ENCODE results near the gene FAM83F.

Gene FAM83F

DNA sequence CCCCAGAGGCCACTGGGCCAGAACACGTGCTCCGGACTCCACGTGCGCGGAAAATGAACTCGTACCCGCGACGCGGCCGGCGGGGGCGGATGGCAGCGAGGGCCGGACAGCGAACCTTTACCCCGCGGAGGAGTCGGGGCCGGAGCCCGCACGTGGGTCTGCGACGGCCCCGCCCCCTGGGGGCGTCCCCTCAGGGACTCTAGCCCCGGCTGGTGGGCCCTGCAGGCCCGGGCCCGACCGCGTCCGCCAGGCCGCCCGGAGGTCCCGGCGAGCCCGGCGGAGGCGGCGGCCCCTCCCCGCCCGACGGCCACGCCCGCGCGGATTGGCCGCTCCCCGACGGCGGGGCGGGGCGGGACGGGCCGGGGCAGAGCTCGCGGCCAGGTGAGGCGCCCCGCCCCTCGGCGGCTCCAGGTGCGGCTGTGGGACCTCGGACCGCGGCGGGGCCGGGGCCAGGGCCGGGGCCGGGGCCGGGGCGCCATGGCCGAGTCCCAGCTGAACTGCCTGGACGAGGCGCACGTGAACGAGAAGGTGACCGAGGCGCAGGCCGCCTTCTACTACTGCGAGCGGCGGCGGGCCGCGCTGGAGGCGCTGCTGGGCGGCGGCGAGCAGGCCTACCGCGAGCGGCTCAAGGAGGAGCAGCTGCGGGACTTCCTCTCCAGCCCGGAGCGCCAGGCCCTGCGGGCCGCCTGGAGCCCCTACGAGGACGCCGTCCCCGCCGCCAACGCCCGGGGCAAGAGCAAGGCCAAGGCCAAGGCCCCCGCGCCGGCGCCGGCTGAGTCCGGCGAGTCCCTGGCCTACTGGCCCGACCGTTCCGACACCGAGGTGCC, at the start of gene FAM83F:
Gene FAM83F, plus strand, starts transcription at position 389 of the 827 bp plus-strand sequence. Its CDS starts 89 bp downstream, at position 478.
- DNase-seq = peak; percentile 9

DNA sequence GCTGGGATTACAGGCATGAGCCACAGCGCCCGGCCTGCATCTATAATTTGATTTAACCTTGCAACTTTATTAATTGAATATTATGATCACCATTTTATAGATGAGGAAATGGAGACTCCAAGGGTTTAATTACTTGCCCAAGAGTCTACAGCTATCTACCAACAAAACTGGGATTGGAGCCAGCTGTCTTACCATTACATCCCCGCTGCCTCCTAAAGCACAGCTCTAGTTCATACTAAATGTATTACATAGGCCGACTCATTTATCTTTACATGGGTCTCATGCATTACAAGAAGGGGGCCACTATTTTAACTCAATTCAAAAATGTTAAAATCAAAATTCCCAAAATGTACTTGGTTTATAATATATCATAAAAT, 48.6 kb upstream of the FAM83F start:
- no peak for DNase-seq

DNA sequence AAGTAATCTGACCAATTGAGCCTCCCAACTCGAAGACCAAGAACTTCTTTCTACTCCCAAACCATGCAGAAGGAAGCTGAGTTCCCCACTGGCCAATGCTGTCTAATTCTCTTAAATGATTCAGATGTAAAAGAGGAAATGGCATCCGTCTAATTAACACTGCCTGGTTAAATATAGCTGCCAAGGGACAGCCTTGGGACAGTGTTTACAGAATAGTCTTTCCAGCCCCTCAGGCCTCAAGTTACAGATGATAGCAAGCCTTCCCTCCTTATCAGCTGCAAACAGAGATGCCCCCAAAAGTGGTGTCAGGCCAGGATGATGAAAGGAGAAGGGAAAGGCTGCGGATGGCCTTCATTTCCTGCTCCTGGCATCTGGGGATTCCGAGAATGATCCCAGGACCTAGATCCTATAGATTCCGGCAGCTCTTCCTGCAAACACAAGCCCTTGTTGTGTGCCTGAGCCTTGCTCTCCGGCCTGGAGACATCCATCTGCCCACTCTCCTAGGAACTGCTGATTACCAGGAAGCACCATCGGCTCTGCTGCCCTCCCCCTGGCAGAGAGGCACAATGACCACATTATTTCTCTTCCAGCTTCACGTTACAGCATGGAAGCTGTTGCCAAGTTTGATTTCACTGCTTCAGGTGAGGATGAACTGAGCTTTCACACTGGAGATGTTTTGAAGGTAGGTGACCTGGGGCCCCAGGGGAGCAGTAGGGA, 48.1 kb upstream of the FAM83F start:
- DNase-seq = no peak

DNA sequence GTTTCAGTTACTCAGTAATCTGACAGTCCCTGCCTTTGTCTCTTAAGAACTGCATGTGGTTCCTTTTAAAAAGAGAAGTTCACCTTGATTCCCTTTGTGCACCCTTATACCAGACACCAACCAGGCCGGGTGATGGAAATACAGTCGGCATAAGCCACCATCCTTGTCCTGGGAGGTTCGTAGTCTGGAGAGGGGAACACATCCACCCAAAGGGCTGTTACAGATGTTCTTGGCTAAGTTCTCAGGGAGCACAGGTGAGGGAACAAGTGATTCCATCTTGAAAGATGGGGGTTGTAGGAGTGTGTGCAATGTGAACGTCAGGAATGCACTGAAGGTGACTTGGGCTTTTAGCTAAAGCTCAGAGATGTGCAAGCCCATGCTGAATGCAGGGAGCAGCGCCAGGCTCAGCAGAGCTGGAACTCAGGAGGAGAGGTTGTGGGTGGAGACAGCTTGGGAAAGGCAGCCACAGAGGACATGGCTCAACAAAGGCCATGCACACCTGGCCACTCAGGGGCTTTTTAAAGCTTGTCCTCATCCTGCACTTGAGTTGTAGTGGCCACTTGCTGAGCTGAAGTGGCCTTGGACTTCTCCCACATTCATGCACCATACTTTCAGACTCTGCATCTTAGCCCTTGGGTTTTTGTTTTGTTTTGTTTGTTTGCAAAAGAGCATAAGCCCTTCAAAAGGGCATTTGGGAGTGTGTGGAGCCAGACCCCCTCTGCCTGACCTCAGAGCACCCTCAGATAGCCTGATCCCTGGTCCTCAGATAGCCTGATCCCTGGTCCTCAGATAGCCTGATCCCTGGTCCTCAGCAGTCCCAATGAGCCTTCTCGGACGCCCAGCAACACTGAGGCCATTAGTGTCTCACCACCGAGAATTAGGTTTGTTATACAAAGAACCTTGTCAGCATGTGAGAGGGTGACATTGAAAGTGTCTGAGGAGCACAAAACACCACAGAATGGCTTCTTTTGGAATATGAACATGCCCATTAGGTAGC, 47.2 kb upstream of the FAM83F start:
- no peak for DNase-seq

DNA sequence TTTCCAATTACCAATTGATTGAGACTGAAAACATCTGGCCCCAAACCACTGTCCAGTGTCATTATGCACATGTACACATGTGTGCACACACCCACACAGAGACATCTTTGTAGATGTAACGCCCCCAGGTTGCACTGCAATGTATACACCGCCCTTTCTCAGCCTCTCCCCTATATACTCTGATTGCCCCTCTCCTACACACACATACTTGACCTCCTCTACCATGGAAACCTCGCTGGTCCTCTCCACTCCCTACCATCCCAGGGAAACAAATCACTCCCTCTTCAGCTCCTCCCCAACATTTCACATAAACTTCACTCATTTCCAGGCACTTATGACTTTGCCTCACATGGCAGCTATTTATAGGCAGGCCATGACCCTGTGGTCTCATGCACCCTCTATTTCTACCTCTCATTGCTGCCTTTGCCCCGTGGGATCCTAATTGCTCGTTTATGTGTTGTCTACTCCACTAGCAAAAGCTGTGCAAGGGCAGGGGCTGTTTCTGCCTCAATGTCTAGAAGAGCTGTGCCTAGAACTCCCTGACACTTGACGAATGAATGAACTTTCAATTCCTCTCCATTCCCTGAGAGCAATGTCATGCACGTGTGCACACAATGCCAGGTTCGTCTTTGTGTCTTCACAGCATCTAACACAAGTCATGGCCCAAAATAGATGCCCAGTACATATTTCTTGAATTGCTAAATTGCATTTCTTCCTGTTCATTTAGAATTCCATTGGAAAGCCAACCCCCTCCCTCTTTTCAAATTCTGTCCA, 44.6 kb upstream of the FAM83F start:
- no peak for DNase-seq

DNA sequence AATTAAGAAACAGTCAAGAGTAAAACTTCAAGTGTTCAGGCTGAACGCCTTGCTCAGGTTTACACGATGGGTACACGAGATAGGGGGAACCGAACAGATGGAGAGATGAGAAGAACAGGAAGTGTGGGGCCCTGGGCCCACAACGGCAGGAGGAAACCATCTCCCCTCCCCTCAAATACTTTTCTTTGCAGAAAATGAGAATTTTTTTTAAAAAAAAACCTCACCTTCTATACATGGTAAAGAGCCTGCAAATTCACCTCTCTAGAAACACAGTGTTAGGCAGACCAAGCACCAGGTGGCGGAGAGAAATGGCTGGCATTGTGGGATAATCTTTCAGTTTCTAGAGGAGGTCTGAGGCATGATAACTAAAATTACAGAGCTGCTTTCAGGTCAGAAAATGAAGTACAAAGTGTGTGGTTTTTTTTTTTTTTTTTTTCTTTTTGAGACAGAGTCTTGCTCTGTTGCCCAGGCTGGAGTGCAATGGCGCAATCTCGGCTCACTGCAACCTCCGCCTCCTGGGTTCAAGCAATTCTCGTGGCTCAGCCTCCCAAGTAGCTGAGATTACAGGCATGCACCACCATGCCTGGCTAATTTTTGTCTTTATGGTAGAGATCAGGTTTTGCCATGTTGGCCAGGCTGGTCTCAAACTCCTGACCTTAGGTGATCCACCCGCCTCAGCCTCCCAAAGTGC, 43.0 kb upstream of the FAM83F start:
- peak; percentile 19 for DNase-seq

DNA sequence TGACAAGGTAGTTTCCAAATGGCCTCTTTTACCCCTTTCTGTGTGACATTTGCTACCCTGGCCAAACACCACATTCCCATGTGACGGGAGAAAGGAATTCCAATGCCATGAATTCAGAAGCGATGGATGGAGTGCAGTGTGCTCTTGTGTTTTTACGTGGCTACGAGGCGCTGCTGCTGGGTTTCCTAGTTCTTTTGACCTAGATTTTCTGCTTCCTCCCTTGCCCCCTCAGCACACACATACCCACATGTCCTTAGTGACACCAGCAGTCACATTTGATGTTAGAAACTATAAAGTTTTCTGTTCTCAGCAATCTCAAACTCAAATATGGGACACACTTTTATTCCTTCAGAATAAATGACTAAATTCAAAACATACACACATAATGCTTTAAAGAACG, 42.4 kb upstream of the FAM83F start:
- no peak for DNase-seq

DNA sequence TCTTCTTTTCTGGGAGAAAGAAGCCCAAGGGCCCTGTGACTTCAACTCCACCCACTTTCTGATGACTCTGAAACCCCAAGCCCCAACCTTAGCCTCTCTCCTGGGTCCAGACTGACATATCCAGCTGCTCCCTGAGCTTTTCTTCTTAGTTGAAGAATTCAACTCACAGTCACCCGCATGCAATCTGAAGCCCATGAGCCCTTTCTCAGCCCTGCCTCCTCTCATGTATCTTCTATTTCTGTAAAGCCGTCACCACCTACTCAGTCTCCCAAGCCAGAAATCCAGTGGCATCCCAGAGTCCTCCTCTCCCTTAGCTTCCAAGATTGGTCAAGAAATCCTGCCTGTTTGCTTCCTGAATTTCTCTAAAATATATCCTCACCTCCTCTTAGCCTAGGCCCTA, 41.7 kb upstream of the FAM83F start:
- no peak for DNase-seq

DNA sequence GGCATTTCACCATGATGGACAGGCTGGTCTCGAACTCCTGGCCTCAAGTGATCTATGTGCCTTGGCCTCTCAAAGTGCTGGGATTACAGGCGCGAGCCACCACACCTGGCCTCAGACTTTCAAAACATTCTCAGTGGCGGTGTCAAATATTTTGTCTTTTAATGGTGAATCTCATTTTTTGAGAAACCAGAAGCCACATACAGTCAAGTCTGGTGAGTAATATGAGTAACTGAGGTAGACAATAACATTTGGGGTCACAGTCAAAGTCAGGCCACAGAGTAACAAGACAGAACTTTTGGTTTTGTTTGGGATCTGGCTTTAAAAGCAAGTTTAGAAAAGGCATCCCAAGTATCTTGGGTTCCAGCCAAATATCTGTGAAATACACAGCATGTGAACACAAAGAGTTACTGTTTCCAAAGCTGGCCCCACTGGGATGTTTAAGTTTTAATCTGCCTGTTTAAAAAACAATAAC, 40.1 kb upstream of the FAM83F start:
- peak; percentile 15 for DNase-seq

DNA sequence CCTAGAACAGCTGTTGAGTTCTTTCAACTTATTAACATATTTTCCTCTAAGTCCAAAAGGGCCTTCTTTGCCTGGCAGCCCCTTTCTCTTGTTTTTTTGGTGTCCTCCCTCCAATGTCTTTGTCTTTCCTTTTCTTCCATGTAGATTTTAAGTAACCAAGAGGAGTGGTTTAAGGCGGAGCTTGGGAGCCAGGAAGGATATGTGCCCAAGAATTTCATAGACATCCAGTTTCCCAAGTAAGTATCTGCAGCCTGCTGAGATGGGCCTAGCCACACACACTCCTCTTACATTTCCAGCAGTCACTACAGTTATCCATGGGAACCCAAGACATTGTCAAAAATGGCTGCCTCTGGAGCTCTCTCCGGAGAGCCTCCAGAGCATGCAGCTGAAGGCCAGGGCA, 39.1 kb upstream of the FAM83F start:
- no peak for DNase-seq

DNA sequence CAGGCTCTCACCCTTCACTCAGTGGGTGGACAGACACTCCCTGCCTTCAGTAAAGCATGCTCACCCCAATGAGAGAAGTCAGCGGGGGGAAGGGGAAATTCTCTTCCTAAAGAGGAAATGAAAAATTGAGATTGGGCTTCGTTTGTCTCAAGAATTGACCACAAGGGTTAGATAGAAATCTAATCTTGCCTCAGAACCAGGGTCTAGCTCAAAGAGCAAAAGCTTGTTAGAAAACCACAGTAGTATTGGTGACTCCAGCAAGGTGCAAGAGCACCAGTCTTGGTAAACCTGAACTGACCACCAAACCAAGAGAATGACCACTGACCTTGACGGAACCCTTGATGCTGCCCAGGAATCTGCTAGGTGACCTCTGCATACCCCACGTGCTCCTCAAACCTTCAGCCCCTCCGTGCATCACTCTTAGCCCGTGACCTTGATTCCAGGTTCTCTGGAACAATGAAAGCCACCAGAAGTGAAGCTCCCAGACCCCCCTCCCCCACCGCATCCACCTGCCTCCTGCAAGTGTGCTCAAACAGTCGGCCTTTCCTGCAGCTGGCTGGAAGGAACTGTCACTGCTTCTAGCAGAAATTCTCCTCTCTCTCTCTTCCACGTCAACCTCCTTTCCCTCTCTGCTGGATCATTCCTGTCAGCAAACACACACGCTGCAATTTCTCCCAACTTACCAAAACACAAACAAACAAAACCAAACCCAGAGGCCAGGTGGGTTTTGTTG, 37.7 kb upstream of the FAM83F start:
- no peak for DNase-seq

DNA sequence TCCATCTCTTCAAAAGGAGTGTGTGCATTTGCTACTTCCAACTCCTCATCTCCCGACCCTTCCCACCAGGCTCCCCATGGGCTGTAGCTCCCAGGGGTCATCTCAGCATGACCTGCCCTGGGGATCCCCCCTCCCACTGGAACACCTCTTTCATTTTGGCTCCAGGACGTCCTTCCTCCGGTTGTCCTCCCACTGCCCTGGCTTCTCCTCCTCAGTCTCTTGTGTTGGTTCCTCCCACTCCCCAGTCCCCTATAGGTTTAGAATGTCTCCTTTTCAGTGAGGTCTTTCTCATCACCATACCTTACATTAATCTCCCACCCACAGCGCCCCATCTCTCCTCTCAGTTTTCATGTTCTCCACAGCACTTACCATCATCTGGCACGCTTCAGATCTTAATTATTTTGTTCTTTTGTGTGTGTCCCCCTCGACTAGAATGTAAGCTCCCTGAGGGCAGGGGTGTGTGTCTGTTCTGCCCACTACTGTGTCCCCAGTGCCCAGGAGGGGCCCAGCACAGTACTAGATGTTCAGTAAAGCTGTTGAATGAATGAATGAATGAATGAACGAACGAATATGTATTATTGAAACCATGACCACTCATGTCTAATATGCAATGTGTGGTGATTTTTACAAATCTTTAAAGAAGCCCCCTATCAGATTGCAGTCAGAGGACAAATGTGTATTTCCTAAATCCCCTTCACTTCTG, 36.6 kb upstream of the FAM83F start:
- no peak for DNase-seq

DNA sequence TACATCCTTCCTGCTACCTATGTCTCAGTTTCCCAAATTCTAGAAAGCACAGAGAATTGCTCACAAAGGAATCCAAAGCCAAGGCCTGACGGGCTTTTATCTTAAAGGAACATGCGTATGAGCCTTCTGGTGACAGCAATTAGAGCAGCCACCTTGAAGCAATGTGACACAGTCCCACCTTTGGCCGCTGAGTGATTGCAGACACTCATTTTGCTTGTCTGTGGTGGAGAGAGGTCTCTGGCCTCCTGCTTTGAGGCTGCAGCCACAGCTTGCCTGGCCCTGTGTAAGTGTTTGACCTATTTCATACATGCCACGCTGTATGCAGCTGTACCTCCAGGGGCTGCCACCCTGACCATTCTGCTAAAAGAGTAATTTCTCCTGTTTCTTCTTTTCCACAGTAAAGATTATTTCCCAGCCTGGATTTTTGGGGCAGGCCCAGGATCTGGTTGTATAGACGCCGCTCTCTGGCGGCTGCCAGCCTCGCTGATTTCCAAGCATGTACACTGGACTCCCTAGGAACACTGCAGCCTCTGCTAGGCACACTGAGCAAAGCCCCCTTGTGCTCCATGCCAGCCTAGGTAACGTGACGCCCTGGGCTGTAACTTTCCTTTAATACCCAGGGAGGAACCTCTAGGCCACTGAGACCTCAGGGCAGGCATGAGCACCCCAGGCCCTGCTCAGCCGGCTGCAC, 35.7 kb upstream of the FAM83F start:
- DNase-seq = no peak

DNA sequence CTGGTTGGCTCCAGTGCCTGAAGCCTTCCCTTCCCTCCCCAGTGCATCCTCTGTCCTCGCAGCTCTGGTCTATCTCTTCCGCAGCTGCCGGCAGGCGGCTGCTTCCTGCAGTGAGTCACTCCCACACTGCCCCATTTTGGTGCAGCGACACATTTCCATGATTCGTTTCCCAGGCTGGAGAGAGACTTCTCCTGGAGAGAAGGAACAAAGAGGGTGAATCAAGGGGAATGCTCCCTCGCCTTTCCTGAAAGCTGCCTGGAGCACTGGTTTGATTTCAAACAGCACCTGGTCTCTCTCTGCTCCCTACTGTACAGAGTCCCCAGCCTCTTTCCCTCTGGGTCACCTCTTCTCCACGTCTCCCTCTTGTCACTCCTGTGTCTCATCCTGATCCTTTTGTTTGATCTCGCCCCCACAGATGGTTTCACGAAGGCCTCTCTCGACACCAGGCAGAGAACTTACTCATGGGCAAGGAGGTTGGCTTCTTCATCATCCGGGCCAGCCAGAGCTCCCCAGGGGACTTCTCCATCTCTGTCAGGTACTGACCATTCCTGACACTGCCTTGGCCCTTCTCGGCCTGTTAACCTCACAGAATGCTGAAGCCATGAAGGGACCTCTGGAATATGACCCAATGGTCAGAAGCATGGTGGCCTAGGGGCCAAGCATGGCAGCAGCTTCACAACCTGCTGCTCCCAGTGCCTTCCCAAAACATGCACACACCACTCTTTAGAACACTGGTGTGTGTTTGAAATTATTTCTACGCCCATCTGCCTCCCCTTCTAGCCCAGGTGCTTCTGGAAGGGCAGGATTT, 34.9 kb upstream of the FAM83F start, which contains the start of gene TMA7B:
Gene TMA7B, plus strand, starts transcription at position 758 of the 808 bp plus-strand sequence. CDS start 3,978 bp downstream, outside the sequence.
- DNase-seq = peak; percentile 21

DNA sequence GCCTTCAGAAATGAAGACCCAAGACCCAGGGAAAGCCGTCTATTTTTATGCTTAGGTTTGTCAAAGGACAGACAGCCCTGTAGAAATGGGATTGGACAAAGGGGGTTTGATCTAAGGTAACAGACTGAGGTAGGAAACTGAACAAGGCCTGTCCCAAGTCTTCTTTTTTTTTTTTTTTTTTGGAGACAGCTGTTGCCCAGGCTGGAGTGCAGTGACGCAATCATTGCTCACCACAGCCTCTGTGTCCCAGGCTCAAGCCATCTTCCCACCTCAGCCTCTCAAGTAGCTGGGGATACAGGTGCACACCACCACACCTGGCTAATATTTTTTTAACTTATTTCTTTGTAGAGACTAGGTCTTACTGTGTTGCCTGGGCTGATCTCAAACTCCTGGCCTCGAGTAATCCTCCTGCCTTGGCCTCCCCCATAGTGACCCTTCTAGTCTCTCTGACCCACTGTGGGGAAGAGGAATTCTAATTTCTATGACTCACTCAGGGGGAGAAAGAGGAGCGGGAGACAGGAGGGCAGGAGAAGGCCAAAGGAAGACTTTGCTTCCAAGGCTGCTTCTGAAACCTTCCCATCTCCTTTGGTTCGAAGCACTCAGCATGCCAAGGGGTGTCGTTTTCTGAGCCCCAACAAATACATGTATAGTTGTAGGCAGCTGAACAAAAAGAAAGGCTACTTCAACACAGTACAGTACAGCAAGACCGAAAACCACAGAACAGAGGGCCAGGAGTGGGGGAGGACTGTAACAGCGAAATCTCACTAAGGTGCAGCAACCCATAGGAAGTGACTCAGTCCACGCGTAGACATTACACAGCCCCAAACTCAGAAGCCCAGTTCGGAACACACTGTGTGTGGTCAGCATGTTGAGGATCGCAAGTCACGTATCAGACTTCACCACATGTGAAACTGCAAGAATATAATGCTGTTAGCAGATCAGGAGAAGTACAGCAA, 33.7 kb upstream of the FAM83F start:
- DNase-seq = peak; percentile 76

DNA sequence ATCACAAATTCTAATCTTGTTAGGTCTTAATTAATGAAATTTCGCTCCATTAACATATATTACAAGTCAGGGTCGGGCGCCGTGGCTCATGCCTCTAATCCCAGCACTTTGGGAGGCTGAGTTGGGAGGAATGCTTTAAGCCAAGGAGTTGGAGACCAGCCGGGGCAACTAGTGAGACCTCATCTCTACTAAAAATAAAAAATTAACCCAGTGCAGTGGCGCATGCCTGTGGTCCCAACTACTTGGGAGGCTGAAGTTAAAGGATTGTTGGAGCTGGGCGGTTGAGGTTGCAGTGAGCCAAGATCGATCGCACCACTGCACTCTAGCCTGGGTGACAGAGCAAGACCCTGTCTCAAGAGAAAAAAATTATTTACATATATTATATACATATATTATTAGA, 32.7 kb upstream of the FAM83F start:
- no peak for DNase-seq

DNA sequence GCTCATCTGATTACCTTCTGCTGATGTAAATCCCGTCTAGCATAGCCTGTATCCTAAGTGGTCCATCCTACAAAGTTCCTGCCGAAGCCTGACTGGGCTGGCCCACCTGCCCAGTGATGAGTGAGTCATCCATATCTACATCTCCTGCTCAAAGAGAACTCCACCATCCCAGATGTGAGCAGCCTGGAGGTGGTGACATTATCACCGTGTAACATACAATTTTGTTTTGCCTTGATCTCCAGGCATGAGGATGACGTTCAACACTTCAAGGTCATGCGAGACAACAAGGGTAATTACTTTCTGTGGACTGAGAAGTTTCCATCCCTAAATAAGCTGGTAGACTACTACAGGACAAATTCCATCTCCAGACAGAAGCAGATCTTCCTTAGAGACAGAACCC, 29.0 kb upstream of the FAM83F start:
- DNase-seq = no peak

Data from stimulated activated naive CD4-positive, alpha-beta T cell treated with Interleukin-2 at 50 U/mL for 16 hours (primary cell).